HG03432 (cell line): ENCODE data around the gene OR10R2.

Experiments used
- ATAC-seq: cut with Tn5 transposase; IDR thresholded peaks from one replicate; pipeline ENCODE4 v1.9.1; 2021; ENCODE audit warnings: mild to moderate bottlenecking, moderate library complexity; ENCODE audit not compliant: unreplicated experiment

OR10R2 gene

DNA sequence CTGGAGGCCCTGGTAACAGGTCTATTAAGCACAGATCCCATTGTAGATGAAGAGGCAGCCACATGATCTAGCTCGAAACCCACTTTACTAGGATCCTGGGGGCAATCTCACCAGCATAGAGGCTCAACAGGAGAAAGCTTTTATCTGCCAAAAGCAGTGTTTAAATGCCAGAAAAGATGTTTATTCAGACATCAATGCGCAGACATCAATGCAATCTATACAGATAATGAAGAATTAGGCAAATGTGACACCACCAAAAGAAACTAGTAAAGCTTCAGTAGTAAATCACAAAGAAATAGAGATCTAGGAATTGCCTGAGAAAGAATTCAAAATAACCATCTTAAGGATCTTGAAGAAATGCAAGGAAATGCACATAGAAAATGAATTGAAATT, 49.6 kb downstream of the OR10R2 start:
- no peak for ATAC-seq

DNA sequence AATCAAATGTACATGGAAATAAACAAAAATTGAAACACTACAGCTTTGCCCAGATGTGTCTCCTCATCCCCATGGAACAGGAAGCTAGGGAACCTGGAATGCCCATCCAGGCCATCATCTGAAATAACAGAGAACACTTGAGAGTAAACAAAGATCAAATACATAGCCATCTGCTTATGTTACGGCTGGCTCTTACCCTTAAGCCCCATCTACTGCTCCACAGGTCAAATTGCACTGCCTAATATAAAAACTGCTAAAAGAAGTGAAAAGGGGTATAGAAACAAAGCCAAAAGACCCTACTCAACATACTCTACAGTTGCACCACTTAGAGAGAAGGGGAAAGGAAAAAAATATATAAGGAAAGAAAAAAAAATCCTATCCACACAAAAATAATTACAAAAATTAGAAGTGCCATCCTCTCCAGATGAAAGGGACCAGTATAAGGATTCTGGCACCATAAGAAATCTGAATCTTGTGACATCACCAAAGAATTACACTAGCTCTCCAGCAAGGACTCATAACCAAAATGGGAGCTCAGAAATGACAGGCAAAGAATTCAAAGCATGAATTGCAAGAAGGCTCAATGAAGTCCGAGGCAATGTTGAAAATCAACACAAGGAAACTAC, 55.3 kb downstream of the OR10R2 start:
- no peak for ATAC-seq
